HepG2 (cell line): ENCODE results near the gene RECK. TPM values are rescaled to one million over a fixed set of nuclear protein-coding genes. Genes with fewer than 3 reads are reported as not detected.

Source experiments
- BORCS8-MEF2B ChIP-seq: sonication (generic); formaldehyde crosslinking; IDR thresholded peaks from 2 replicates; pipeline ENCODE4 v1.8.0; 2022; ENCODE audit warnings: mild to moderate bottlenecking, missing genetic modification reagents
- HDAC1 ChIP-seq: sonication (generic); formaldehyde crosslinking; IDR thresholded peaks from 2 replicates; pipeline ENCODE4 v1.5.1; 2020; ENCODE audit warnings: mild to moderate bottlenecking, missing genetic modification reagents
- KDM2A ChIP-seq: sonication (generic); formaldehyde crosslinking; IDR thresholded peaks from 2 replicates; pipeline ENCODE4 v1.4.0; 2020; ENCODE audit warnings: low read depth, missing genetic modification reagents, borderline replicate concordance
- KDM3A ChIP-seq: IDR thresholded peaks from 2 replicates; pipeline ENCODE4 v1.6.1; 2018; ENCODE audit warnings: low read depth, missing compliant biosample characterization
- MIER3 ChIP-seq: IDR thresholded peaks from 2 replicates; pipeline ENCODE4 v1.6.1; 2016; ENCODE audit warnings: missing compliant biosample characterization, borderline replicate concordance
- SALL1 ChIP-seq: sonication (generic); formaldehyde crosslinking; IDR thresholded peaks from 2 replicates; pipeline ENCODE4 v1.8.0; 2022; ENCODE audit warnings: mild to moderate bottlenecking, missing genetic modification reagents
- SNAI1 ChIP-seq: sonication (generic); formaldehyde crosslinking; IDR thresholded peaks from 2 replicates; pipeline ENCODE4 v1.5.0; 2020; ENCODE audit warnings: mild to moderate bottlenecking, missing genetic modification reagents, borderline replicate concordance
- STAG1 ChIP-seq: sonication (generic); formaldehyde crosslinking; IDR thresholded peaks from 2 replicates; pipeline ENCODE4 v1.4.0; 2020; ENCODE audit warnings: missing genetic modification reagents
- ZFP37 ChIP-seq: sonication (generic); formaldehyde crosslinking; IDR thresholded peaks from 2 replicates; pipeline ENCODE4 v1.4.0; 2020; ENCODE audit warnings: missing genetic modification reagents, borderline replicate concordance
- ZNF10 ChIP-seq: sonication (generic); formaldehyde crosslinking; IDR thresholded peaks from 2 replicates; pipeline ENCODE4 v1.4.0; 2020; ENCODE audit warnings: mild to moderate bottlenecking, low read depth, missing genetic modification reagents, borderline replicate concordance
- ZNF274 ChIP-seq: sonication (generic); formaldehyde crosslinking; IDR thresholded peaks from 2 replicates; pipeline ENCODE4 v1.5.1; 2020; ENCODE audit warnings: mild to moderate bottlenecking, missing genetic modification reagents
- ZNF484 ChIP-seq: sonication (generic); formaldehyde crosslinking; IDR thresholded peaks from 2 replicates; pipeline ENCODE4 v1.5.1; 2020; ENCODE audit warnings: mild to moderate bottlenecking, low read depth, missing genetic modification reagents, borderline replicate concordance
- ZNF557 ChIP-seq: sonication (generic); formaldehyde crosslinking; IDR thresholded peaks from 2 replicates; pipeline ENCODE4 v1.4.0; 2020; ENCODE audit warnings: missing genetic modification reagents
- polyA plus RNA-seq, 8 experiments: library from polyadenylated mRNA; depleted of rRNA in 3 of 8; stranded (reverse) in 7 of 8; unstranded in 1 of 8; fragments of >200 nt; fragmentation: Illumina TruSeq in 4 of 8; extraction: Trizol in 4 of 8; gene quantifications; 2 replicates each; pipeline versions ENCODE4 v1.2.1 to v1.2.3, GENCODE V29; 2011 to 2016; ENCODE audit warnings: low read depth in 4 of 8, missing spikeins in 1 of 8, mixed read lengths in 1 of 8; ENCODE audit not compliant: insufficient read depth in 1 of 8
- total RNA-seq, 5 experiments: library from RNA; depleted of rRNA; stranded (reverse); fragments of >200 nt; fragmentation: Illumina TruSeq; extraction: Trizol; gene quantifications; 2 replicates each; pipeline ENCODE4 v1.2.3, GENCODE V29; 2016; ENCODE audit warnings: low read depth in 1 of 5
- TF ChIP-seq, protein P1 (sequence below): sonication (generic); formaldehyde crosslinking; IDR thresholded peaks from 2 replicates; pipeline ENCODE4 v1.5.0; 2020; ENCODE audit warnings: mild to moderate bottlenecking, missing genetic modification reagents, borderline replicate concordance
- TF ChIP-seq, protein P2 (sequence below): sonication (generic); formaldehyde crosslinking; IDR thresholded peaks from 2 replicates; pipeline ENCODE4 v1.5.1; 2020; ENCODE audit warnings: mild to moderate bottlenecking, missing genetic modification reagents, moderate library complexity
- TF ChIP-seq, protein P3 (sequence below): sonication (generic); formaldehyde crosslinking; IDR thresholded peaks from 2 replicates; pipeline ENCODE4; 2020; ENCODE audit warnings: missing genetic modification reagents, mild to moderate bottlenecking, borderline replicate concordance

The RECK gene
- total and polyA plus RNA-seq, 2 of the 13 experiments (the other 11 are each of a cell fraction or from before 2014, with no cell fraction given): 3.1 to 4.8 TPM

DNA sequence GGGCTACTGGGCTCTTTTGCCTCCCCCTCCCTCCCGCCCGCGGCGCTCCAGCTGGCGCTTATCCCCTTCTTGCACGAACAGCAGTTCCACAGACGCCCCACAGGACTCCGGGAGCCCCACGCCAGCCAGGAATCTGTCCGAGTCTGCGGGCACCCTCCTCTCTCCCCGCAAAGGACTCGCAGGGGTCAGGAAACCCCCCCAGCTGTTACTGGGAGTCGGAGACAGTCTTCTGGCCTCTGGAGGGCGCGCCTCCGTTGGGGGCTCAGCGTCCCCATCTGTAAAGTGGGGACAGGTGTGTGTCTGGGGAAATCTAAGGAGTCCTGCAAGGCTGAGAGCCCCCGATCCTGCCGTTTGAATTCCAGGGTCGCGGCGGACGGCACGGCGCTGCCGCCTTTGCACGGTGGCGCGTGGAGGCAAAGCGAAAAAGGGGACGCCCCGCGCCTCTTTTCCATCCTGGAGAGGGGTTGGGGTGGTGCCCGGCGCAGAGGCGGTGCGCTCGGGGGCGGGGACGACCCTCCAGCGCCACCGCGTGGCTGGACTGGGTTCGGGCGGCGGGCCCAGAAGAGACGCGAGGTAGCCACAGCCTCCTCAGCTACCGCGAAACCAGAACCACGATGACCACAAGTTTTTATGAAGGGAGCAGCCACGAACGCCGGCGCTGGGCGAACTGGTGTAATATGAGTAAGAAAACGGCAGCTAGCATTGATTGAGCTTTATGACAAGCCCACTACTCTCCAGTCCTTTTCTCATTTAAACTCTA is 129.6 kb downstream of the RECK start (continued):
- TF ChIP-seq, protein P1, sequence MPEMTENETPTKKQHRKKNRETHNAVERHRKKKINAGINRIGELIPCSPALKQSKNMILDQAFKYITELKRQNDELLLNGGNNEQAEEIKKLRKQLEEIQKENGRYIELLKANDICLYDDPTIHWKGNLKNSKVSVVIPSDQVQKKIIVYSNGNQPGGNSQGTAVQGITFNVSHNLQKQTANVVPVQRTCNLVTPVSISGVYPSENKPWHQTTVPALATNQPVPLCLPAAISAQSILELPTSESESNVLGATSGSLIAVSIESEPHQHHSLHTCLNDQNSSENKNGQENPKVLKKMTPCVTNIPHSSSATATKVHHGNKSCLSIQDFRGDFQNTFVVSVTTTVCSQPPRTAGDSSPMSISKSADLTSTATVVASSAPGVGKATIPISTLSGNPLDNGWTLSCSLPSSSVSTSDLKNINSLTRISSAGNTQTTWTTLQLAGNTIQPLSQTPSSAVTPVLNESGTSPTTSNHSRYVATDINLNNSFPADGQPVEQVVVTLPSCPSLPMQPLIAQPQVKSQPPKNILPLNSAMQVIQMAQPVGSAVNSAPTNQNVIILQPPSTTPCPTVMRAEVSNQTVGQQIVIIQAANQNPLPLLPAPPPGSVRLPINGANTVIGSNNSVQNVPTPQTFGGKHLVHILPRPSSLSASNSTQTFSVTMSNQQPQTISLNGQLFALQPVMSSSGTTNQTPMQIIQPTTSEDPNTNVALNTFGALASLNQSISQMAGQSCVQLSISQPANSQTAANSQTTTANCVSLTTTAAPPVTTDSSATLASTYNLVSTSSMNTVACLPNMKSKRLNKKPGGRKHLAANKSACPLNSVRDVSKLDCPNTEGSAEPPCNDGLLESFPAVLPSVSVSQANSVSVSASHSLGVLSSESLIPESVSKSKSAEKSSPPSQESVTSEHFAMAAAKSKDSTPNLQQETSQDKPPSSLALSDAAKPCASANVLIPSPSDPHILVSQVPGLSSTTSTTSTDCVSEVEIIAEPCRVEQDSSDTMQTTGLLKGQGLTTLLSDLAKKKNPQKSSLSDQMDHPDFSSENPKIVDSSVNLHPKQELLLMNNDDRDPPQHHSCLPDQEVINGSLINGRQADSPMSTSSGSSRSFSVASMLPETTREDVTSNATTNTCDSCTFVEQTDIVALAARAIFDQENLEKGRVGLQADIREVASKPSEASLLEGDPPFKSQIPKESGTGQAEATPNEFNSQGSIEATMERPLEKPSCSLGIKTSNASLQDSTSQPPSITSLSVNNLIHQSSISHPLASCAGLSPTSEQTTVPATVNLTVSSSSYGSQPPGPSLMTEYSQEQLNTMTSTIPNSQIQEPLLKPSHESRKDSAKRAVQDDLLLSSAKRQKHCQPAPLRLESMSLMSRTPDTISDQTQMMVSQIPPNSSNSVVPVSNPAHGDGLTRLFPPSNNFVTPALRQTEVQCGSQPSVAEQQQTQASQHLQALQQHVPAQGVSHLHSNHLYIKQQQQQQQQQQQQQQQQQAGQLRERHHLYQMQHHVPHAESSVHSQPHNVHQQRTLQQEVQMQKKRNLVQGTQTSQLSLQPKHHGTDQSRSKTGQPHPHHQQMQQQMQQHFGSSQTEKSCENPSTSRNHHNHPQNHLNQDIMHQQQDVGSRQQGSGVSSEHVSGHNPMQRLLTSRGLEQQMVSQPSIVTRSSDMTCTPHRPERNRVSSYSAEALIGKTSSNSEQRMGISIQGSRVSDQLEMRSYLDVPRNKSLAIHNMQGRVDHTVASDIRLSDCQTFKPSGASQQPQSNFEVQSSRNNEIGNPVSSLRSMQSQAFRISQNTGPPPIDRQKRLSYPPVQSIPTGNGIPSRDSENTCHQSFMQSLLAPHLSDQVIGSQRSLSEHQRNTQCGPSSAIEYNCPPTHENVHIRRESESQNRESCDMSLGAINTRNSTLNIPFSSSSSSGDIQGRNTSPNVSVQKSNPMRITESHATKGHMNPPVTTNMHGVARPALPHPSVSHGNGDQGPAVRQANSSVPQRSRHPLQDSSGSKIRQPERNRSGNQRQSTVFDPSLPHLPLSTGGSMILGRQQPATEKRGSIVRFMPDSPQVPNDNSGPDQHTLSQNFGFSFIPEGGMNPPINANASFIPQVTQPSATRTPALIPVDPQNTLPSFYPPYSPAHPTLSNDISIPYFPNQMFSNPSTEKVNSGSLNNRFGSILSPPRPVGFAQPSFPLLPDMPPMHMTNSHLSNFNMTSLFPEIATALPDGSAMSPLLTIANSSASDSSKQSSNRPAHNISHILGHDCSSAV (CRISPR knock-in tag): no peak
- 0 out of 2 replicates have a peak, but pooled peaks have one; percentile 34 for TF ChIP-seq BORCS8-MEF2B
- TF ChIP-seq SALL1 (CRISPR knock-in tag): 0 out of 2 replicates have a peak, but pooled peaks have one; percentile 26
- no peak for TF ChIP-seq ZNF484 (CRISPR knock-in tag)
- TF ChIP-seq KDM3A: peak; percentile 56; the same call in 1 of the 2 replicates
- TF ChIP-seq MIER3 (CRISPR knock-in tag): 0 out of 2 replicates have a peak, but pooled peaks have one; percentile 44
- TF ChIP-seq SNAI1 (CRISPR knock-in tag): no peak
- 0 out of 2 replicates have a peak, but pooled peaks have one; percentile 46 for TF ChIP-seq HDAC1 (CRISPR knock-in tag)
- TF ChIP-seq, protein P2, sequence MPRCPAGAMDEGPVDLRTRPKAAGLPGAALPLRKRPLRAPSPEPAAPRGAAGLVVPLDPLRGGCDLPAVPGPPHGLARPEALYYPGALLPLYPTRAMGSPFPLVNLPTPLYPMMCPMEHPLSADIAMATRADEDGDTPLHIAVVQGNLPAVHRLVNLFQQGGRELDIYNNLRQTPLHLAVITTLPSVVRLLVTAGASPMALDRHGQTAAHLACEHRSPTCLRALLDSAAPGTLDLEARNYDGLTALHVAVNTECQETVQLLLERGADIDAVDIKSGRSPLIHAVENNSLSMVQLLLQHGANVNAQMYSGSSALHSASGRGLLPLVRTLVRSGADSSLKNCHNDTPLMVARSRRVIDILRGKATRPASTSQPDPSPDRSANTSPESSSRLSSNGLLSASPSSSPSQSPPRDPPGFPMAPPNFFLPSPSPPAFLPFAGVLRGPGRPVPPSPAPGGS (CRISPR knock-in tag): 0 out of 2 replicates have a peak, but pooled peaks have one; percentile 29
- no peak for TF ChIP-seq ZNF10
- TF ChIP-seq ZNF274: 0 out of 2 replicates have a peak, but pooled peaks have one; percentile 30
- TF ChIP-seq STAG1: peak; percentile 92
- TF ChIP-seq ZNF557 (CRISPR knock-in tag): 0 out of 2 replicates have a peak, but pooled peaks have one; percentile 25
- peak; percentile 21; the same call in 1 of the 2 replicates for TF ChIP-seq ZFP37 (CRISPR knock-in tag)
- TF ChIP-seq, protein P3, sequence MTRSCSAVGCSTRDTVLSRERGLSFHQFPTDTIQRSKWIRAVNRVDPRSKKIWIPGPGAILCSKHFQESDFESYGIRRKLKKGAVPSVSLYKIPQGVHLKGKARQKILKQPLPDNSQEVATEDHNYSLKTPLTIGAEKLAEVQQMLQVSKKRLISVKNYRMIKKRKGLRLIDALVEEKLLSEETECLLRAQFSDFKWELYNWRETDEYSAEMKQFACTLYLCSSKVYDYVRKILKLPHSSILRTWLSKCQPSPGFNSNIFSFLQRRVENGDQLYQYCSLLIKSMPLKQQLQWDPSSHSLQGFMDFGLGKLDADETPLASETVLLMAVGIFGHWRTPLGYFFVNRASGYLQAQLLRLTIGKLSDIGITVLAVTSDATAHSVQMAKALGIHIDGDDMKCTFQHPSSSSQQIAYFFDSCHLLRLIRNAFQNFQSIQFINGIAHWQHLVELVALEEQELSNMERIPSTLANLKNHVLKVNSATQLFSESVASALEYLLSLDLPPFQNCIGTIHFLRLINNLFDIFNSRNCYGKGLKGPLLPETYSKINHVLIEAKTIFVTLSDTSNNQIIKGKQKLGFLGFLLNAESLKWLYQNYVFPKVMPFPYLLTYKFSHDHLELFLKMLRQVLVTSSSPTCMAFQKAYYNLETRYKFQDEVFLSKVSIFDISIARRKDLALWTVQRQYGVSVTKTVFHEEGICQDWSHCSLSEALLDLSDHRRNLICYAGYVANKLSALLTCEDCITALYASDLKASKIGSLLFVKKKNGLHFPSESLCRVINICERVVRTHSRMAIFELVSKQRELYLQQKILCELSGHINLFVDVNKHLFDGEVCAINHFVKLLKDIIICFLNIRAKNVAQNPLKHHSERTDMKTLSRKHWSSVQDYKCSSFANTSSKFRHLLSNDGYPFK (CRISPR knock-in tag): no peak
- peak; percentile 67; the same call in 1 of the 2 replicates for TF ChIP-seq KDM2A (CRISPR knock-in tag)
